SK-N-SH treated with all-trans-retinoic acid at 6 μM for 48 hours (cell line): ENCODE results near the gene TMC4.

Experiments used
- PPARA ChIP-seq: fragments of 250-450 bp; sonication (Bioruptor Pico); IDR thresholded peaks from 2 replicates; pipeline ENCODE4 v1.5.0; 2020; ENCODE audit warnings: mild to moderate bottlenecking, borderline replicate concordance
- RARB ChIP-seq: fragments of 250-450 bp; sonication (Bioruptor Pico); IDR thresholded peaks from 2 replicates; pipeline ENCODE4 v1.8.0; 2021; ENCODE audit warnings: mild to moderate bottlenecking, moderate library complexity

- no peak for TF ChIP-seq RARB (CRISPR knock-in tag)
- TF ChIP-seq PPARA (CRISPR knock-in tag) = no peak
Observed at GRCh38 chr19:54151362-54152035, 21.5 kb downstream of the TMC4 start.
